ENCODE measurements around the gene SLC16A14. TPM values are rescaled to one million over a fixed set of nuclear protein-coding genes. Genes with fewer than 3 reads are reported as not detected.

Gene SLC16A14
- total RNA-seq, 1 donor from 2014 or later = 9.1 TPM

- no peaks in the 10 kb centered on the region for H3K9me3 Mint-ChIP-seq
- H3K27me3 Mint-ChIP-seq = no peaks in the 10 kb centered on the region
- no peak for TF ChIP-seq CTCF (conservative IDR thresholded peaks at IDR 0.05)
- peaks cover 8% of the 10 kb centered on the region for H3K36me3 Mint-ChIP-seq
- H3K4me1 Mint-ChIP-seq (ENCODE audit: unreplicated experiment) = no peaks in the 10 kb centered on the region
- DNase-seq (ENCODE audit: extremely low spot score, unreplicated experiment) = no peak
- no peak overlapping the region for H3K27ac Mint-ChIP-seq
- H3K4me3 Mint-ChIP-seq = no peak overlapping the region
Measured at GRCh38 chr2:229997565-229997964, 71.2 kb downstream of the SLC16A14 start.

- H3K27me3 Mint-ChIP-seq = no peaks in the 10 kb centered on the region
- no peak for DNase-seq (ENCODE audit: extremely low spot score, unreplicated experiment)
- H3K36me3 Mint-ChIP-seq = peaks cover 8% of the 10 kb centered on the region
- H3K9me3 Mint-ChIP-seq = no peaks in the 10 kb centered on the region
- H3K4me1 Mint-ChIP-seq (ENCODE audit: unreplicated experiment) = no peaks in the 10 kb centered on the region
- TF ChIP-seq CTCF (conservative IDR thresholded peaks at IDR 0.05) = no peak
- no peak overlapping the region for H3K4me3 Mint-ChIP-seq
- no peak overlapping the region for H3K27ac Mint-ChIP-seq
Measured at GRCh38 chr2:229996320-229996719, 72.4 kb downstream of the SLC16A14 start.

GRCh38 chr2:229993236-229993635 lies 75.5 kb downstream of the SLC16A14 start:
- Mint-ChIP-seq H3K4me1 (ENCODE audit: unreplicated experiment) (no peaks in the 10 kb centered on the region), H3K4me3 (no peak overlapping the region), H3K9me3 (no peaks in the 10 kb centered on the region), H3K36me3 (peaks cover 8% of the 10 kb centered on the region), H3K27me3 (no peaks in the 10 kb centered on the region), H3K27ac (no peak overlapping the region)
- no peak for TF ChIP-seq CTCF (conservative IDR thresholded peaks at IDR 0.05)
- DNase-seq (ENCODE audit: extremely low spot score, unreplicated experiment) = no peak

Other genes with a start within 250 kb of the SLC16A14 start
- 188 and 191 TPM in 2 replicates for gene TRIP12, start 146.9 kb downstream of the SLC16A14 start, total RNA-seq (ENCODE audit: low replicate concordance)
- 2.0 and 3.2 TPM in 2 replicates for gene FBXO36, start 146.4 kb downstream of the SLC16A14 start, total RNA-seq (ENCODE audit: low replicate concordance)
- gene SP110, start 151.1 kb upstream of the SLC16A14 start, total RNA-seq (ENCODE audit: low replicate concordance) = 8.6 and 15.4 TPM in 2 replicates
- 0.97 and 1.00 TPM in 2 replicates for gene SP140, start 156.8 kb upstream of the SLC16A14 start, total RNA-seq (ENCODE audit: low replicate concordance)

Measured in type B pancreatic cell (in vitro differentiated cells).